ENCODE measurements around the gene OTOA.
"Not testable (repeated sequence)": the region's sequence is repeated elsewhere in the genome, so short reads cannot be mapped to it uniquely, and the experiment has no call there.

DNA sequence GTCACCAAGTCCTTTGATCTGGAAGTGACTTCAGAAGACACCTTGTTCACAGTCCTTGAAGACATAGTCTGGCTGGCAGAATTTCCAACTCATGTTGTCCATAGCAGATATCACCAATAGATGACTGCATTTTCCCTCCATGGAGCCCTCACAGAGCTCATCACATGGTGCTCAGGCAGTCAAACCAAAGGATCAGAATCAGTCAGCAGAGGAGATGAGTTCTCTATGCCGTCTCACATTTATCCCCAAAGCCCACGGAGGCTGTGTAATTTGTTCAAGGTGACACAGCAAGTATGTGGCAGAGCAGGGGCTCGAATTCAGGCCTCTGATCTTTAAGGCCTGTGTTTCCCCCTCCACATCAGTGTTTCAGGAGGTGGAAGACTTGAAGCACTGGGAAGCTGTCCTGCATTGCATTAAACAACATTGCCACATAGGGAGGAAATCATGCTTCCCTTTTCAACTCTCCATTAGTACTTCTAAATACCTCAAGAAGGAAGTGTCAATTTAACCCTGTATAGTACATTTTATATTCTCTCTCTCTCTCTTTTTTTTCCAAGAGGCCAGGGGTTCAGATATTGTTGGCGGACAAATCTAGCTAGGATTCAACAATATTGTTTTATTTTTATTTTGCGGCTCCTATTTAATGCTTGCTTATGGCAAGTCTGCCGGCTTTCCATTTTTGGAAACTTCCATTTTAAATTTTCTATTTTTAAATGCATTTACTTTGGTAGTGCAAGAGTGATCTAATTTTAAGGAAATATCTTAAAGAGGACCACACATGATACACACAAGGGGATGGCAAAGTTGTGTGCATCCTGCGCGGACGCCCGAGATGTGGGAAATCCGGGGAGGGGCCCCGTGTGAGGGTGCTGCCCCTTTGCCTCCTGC is 92.7 kb downstream of the OTOA start:
- TF ChIP-seq, protein P1, sequence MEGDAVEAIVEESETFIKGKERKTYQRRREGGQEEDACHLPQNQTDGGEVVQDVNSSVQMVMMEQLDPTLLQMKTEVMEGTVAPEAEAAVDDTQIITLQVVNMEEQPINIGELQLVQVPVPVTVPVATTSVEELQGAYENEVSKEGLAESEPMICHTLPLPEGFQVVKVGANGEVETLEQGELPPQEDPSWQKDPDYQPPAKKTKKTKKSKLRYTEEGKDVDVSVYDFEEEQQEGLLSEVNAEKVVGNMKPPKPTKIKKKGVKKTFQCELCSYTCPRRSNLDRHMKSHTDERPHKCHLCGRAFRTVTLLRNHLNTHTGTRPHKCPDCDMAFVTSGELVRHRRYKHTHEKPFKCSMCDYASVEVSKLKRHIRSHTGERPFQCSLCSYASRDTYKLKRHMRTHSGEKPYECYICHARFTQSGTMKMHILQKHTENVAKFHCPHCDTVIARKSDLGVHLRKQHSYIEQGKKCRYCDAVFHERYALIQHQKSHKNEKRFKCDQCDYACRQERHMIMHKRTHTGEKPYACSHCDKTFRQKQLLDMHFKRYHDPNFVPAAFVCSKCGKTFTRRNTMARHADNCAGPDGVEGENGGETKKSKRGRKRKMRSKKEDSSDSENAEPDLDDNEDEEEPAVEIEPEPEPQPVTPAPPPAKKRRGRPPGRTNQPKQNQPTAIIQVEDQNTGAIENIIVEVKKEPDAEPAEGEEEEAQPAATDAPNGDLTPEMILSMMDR (conservative IDR thresholded peaks at IDR 0.05 in 1 of 2, IDR thresholded peaks at IDR 0.05 in 1 of 2; ENCODE audit: extremely low read depth in 1 of 2, insufficient read depth in 1 of 2, low read depth in 1 of 2, low read length in 2 of 2): not testable (repeated sequence)
- not testable (repeated sequence) for TF ChIP-seq EZH2 (IDR thresholded peaks at IDR 0.05; ENCODE audit: borderline replicate concordance, low read length)

Measured in mammary epithelial cell (primary cell).